ENCODE data around the gene ZNF529.
A peak's percentile ranks its signal among the peaks of the same experiment; 100 is the strongest.
"Not testable (repeated sequence)": the region's sequence is repeated elsewhere in the genome, so short reads cannot be mapped to it uniquely, and the experiment has no call there.

Gene ZNF529

DNA sequence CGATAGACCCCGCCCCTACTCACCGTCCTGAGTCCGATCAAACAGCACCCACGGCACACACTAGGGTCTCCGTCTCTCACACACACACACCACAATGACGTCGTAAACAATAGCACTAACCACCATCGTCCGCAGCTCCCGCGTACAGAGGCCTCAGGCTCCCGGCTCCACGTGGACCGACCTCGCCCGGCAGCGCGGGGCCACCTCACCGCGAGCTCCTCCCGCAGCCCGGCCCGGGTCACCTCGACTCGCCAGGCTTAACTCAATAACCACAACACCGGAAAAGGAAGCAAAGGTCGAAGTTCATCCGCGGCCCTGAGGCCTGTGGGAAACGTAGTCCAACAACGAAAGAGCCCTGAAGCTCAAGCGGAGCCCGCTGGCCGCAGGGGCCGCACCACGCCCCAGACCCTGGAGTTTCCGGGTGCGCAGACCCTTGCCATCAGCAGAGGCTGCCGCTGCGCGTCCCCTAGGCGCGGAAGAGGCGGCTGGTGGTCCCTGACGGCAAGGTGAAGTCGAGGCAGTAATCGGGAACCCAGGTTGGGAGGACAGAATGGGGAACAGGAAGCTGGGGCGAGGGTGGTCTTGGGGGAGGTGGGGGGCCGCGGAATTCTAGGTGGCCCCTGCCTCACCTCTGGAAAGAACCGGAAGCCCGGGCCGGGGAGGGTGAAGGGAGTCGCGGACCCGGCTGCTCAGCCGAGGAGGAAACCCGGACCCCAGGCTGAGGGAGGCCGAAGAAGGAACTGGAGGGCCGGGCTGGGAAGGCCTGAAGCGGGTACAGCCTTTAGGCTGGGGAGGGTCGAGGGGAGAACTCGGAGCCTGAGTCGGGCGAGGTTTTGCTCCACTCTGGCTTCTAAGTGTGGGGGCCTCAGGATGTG lies at the start of gene ZNF529:
Gene ZNF529 (minus strand): TSS at position 273 of the 875 bp plus-strand sequence. CDS start 946 bp downstream, outside the sequence.
- peak; percentile 70 for DNase-seq (ENCODE audit: low read depth)

DNA sequence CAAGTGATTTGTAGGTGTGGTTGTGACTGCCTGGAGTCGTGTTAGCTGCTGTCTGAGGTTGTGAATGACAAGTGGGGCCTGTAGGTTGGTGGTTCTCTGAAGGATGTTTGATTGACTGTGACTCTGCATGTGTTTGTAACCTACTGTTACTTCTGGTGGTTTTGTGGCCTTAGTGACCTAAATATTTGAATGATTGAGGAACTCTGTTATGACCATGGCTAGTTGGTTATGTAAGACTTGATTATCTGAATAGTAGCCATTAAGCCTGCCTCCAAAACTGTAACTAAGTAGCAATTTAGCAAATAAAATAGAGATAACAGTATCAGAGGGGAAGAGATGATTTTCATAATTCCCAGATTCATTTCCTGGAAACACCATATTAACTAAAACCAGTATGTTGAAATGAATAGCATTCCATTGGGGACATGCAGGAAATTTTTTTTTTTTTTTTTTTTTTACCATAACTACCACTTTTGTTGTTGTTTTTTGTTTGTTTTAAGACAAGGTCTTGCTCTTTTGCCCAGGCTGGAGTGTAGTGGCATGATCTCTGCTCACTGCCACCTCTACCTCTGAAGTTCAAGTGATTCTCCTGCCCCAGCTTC lies 32.9 kb upstream of the ZNF529 start:
- DNase-seq (ENCODE audit: low read depth): no peak

DNA sequence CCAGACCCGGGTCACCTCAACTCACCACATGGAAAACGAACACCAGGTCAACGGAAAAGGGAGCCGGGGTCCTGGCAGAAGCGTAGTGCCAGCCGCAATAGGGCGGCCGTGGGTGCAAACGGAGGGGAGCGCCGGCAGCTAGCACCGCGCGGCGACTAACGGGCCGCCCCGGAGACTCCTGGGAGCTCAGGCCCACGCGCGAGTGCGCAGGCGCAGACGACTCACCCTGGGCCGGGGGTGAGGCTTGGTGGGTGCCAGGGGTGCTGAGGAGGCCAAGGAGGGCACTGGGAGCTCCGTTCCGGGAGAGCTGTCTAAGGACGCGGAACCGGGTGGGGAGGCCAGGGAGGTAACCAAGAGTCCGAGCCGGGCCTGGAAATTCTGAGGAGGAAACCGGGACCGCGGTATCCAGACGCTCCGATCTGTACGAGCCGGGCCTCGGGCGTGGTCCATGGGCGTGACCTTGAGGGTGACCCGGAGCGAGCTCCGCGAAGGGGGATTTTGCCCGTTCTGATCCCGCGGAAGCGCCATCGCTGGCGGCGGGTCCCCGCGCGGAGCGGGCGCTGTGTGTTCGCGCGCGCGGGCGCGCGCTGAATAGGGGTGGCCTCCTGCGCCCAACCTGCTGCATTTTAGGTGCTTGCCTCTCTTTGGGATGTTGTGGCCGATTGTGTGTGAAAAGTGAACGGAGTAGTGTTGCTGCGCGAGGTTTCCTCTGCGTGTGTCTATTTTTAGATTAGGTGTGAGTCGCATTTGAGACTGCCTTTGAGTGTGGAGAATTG lies 32.2 kb upstream of the ZNF529 start, which contains the start of gene ZNF382:
Gene ZNF382 (plus strand): TSS at position 213 of the 776 bp plus-strand sequence. CDS start 4,602 bp downstream, outside the sequence.
- peak; percentile 78 for DNase-seq (ENCODE audit: low read depth)

DNA sequence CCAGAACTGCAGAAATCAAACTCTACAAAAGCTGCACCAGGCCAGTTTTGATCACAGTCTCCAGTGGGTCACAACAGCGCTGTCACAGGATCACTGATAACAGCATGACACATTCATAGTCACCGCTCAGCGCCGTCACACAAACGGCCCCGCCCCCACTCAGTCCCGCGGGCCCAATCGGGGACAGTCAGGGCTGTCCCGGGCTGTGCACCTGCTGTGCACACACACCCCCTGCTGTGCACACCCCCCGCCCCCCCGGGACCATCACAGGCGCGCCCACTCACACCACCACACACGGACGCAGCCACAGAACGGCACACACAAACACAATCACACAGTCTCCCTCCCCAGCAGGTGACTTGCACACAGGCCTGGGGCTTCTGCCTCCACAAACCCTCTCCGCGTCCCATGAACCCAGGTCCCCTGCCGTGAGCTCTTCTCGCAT lies 31.6 kb upstream of the ZNF529 start:
- peak; percentile 78 for DNase-seq (ENCODE audit: low read depth)

DNA sequence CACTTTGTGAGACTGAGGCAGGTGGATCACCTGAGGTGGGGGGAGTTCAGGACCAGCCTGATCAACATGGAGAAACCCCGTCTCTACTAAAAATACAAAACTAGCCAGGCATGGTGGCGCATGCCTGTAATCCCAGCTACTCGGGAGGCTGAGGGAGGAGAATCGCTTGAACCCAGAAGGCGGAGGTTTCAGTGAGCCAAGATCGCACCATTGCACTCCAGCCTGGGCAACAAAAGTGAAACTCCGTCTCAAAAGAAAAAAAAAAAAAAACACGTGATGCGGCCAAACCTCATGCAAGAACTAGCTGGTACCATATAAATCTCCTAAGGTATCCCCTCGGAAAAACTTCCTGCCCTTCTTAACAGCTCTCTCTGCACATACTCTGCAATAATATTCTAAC lies 29.6 kb upstream of the ZNF529 start:
- DNase-seq (ENCODE audit: low read depth): not testable (repeated sequence)

DNA sequence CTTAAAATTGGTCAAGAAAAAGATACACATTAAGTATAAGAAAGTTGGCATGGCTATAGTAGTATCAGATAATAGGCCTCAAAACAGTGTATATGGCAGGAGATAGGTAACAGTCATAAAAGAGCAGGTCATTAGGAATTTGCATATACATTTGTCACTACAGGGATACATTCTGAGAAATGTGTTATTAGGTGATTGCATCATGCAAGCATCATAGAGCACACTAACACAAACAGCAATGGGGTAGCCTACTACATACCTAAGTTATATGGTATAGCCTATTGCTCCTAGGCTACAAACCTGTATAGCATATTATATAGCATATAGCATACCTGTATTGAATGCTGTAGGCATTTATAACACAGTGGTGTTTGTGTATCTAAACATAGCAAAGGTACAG lies 6.2 kb upstream of the ZNF529 start:
- no peak for DNase-seq (ENCODE audit: low read depth)

DNA sequence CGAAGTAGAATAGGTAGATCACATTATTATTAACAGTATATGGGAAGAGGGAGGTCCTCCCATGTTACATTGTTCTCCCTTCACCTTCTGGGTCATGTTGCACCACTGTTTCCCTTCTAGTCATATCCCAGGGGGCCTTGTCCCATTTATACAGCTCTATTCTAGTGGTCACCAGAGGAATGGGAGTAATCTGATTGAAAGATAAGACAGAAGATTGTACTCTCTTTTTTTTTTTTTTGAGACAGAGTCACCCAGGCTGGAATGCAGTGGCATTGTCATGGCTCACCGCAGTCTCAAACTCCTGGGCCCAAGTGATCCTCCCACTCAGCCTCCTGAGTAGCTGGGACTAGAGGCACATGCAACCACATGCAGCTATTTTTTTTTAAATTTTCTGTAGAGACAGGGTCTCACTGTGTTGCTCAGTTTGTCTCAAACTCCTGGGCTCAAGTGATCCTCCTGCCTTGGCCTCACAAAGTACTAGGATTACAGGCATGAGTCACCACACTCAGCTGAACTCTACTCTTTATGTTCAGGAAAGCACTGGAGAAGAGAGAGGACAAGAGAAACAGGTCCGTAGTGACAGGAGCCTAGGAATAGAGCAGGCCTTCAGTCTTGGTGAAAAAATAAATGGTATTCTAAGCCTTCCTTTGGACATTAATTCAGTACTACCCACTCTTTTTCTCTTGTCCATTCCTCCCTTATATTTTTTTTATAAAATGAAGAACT lies 4.3 kb upstream of the ZNF529 start:
- no peak for DNase-seq (ENCODE audit: low read depth)

DNA sequence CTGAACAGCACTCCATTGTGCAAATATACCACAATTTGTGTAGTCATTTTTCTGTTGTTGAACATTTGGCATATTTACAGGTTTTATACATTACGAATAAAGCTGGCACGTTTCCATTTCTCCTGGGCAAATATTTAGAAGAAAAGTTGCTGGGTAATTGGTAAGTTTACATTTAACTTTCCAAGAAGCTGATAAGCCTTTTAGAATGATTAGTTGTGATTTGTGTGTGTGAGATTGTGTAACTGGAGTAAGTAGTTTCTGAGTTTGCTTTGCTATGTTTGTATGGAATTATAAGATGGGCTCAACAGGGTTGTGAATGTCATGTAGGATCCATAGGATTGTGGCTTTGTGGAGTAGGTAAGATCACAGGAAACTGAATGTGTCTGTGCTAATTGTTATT lies 1.6 kb upstream of the ZNF529 start:
- DNase-seq (ENCODE audit: low read depth): no peak

DNA sequence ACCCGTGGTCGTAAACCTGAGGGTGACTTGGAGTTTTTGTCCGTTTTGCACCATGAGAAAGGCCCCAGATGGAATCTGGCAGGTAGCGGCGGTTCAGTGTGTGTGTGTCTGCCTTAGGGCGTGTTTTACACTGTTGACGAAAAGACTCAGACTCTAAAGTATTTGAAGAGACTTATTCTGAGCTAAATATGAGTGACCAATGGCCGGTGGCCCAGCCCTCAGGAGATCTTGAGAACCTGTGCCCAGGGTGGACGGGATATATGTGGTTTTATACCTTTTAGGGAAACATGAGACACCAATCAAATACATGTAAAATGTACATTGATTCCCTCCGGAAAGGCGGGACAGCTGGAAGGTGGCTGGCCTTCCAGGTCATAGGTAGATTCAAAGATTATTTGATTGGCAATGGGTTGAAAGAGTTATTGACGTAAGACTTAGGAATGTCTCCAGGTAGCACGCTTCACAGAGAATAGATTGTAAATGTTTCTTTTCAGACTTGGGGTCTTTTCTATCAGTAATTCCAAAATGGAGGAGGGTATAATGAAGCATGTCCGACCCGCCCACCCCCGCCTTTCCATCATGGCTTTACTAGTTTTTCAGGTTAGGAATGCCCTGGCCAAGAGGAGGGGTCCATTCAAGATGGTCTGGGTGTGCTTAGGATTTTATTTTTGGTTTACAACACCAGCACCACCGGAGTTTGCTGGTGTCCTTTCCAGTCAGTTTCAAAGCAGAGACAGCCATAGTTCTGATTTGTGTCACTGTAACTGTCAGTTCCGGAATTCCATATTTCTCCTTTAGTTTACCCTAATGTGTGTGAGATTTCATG lies 1.0 kb upstream of the ZNF529 start:
- no peak for DNase-seq (ENCODE audit: low read depth)

DNA sequence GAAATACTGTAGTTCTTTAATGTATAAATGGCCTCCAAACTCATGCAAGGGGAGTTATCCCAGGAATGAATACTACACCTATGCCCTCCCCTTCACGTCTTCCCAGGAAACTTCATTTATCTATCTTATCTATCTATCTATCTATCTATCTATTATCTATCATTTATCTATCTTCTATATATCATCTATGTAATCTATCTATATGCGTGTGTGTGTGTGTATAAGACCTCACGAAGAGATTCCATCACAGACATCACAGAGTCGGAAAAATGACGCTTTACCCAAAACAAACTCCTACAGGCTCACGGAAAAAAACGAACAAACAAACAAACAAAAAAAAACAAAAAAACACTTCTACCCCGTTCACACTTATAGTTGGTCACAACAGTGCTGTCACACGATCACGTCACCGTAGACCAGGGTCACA lies 486 bp downstream of the ZNF529 start:
- no peak for DNase-seq (ENCODE audit: low read depth)

DNA sequence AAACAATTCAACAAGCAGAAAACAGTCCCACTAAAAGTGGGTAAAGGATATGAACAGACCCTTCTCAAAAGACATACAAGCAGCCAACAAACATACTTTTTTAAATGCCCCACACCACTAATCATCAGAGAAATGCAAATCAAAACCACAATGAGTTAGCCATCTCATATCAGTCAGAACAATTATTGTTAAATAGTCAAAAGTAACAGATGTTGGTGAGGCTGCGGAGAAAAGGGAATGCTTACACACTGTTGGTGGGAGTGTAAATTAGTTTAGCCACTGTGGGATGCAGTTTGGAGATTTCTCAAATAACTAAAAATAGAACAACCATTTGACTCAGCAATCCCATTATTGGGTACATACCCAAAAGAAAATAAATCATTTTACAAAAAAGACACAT lies 8.7 kb downstream of the ZNF529 start:
- DNase-seq (ENCODE audit: low read depth): no peak

DNA sequence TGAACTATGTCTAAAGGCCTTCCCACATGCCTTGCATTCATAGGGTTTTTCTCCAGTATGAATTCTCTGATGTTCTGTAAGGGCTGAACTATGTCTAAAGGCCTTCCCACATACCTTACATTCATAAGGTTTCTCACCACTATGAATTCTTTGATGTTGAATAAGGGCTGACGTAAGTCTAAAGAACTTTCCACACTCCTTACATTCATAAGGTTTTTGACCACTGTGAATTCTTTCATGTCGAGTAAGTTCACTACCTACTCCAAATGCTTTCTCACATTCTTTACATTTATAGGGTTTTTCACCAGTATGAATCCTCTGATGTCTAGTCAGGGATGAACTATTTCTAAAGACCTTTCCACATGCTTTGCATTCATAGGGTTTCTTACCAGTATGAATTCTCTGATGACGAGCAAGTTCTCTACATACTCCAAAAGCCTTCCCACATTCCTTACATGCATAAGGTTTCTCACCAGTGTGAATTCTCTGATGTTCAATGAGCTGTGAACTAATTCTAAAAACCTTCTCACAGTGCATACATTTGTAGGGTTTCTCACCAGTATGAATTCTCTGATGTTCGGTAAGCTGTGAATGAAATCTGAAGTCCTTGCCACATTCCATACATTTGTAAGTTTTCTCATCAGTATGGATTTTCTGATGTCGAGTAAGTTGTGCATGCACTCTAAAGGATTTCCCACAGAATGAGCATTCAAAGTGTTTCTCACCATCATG lies 25.9 kb downstream of the ZNF529 start:
- DNase-seq (ENCODE audit: low read depth): no peak

DNA sequence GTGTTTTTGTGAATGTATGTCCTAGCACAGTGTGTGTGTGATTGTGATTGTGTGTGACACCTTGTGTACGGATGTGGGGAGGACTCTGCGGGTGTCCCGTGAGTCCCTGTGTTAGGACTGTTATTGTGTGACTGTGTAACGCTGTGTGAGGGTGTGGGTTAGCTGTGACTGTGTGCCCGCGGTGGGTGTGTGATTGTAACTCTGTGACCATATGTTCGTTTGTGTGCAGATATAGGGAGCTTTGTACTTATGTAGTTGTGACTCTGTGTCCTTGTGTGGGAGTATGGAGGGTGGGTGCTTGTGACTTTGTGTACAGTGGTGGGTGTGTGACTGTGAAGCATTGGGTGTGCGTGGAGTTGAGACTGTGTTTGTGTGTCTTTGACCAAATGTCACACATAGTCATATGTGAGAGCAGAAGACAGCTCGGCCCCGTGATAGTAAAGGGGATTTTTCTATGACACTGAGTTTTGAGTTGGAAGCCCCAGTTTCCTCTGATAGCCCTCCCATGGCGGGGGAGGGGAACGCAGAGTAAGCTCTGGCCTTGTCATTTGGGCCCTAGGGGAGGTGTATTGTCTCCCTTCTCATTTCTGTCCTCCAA lies 44.1 kb downstream of the ZNF529 start:
- DNase-seq (ENCODE audit: low read depth): peak; percentile 0

DNA sequence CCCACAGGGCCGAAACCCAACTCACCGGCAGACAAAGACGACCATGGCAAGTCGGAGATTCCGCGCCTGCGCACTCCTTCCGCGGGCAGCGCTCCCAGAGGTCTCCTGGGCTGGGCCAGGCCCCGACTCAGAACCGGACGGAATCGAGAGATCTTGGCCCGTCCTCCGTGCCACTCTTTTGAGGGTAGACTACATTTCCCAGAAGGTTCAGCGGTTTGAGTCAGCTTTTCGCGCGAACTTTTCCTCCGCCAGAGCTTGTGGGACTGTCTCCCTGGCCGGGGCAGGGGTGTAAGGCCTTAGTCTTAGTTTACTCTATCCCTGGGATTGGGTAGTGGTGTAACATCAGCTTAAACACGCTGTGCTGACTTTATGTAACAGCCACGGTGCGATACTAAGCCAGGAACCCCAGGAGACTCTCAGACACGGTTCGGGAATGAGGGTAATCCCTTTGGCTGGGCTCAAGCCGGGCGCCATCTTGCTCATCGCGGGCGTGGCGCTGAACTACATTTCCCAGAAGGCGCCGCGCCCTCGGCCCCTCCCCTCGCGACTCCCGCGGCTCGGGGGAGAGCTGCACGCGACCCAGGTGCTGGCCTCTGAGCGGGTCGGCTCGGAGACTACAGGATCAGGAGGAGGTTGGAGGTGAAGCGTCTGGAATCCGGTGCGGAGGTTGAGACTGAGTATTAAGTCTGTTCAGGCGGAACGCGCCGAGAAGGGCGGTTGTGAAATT lies 44.7 kb downstream of the ZNF529 start, which contains the start of gene ZNF260:
Gene ZNF260 (minus strand): TSS at position 78 of the 727 bp plus-strand sequence. CDS start 13,033 bp downstream, outside the sequence.
- peak; percentile 92 for DNase-seq (ENCODE audit: low read depth)

DNA sequence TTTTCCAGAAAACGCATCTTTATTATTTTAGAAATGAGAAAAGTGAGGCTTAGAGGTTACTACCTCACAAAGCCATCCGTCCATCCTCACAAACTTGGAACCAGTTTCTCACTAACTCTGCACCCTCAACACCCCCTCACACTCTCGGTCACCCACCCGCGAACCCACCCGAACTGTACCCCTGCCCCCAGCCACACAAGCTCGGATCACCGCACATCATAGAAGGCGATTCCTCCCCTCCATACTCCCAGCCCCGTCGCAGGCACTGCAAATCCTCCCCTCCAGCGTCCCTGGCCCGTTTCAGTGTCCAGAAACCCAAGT lies 45.3 kb downstream of the ZNF529 start:
- no peak for DNase-seq (ENCODE audit: low read depth)

DNA sequence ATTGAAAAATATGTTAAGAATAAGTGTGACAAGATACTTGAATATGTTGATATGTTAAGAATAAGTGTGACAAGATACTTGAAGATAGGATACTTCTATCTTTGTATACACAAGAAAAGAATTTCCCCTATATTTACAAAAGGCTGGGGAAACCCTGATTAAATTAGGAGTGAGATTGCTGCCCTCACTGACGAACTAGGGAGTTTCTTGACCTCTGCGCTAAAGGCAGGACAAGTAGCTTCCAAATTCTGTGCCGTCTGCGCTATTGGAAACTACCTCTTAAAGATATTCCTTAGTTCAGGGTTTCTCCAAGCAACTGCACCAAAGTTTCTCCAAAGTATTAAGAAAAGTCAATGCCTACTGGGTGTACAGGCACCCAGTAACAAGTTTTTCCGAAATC lies 45.8 kb downstream of the ZNF529 start:
- no peak for DNase-seq (ENCODE audit: low read depth)

DNA sequence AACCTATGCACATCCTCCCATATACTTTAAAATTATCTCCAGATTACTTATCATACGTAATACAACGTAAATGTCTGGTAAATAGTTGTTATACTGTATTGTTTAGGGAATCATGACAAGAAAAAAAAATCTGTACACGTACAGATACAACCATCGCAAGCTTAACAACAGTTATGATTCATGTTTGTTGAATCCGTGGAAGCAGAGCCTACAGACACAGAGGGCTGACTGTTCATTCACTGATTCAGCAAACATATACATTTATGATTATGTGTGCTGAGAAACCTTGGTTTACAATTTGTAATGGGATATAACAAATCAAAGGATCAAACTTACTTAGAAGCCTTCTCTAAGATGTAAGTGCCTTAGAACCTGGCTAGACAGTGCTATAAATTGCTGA lies 46.5 kb downstream of the ZNF529 start:
- no peak for DNase-seq (ENCODE audit: low read depth)

DNA sequence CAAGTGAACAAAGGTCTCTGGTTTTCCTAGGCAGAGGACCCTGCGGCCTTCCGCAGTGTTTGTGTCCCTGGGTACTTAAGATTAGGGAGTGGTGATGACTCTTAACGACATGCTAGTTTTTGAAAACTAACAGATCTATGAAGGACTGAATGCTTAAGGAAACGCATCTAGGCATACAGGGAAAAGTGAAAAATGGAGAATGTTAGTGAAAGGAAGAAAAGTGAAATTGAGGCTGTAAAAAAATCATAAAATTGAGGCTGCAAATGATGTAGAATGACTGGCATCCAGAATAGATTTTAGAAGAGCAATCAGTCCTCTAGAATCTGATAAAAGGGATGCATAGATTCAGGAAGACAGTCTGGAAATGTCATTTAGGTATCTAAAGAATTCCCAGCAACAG lies 48.5 kb downstream of the ZNF529 start:
- DNase-seq (ENCODE audit: low read depth): no peak

DNA sequence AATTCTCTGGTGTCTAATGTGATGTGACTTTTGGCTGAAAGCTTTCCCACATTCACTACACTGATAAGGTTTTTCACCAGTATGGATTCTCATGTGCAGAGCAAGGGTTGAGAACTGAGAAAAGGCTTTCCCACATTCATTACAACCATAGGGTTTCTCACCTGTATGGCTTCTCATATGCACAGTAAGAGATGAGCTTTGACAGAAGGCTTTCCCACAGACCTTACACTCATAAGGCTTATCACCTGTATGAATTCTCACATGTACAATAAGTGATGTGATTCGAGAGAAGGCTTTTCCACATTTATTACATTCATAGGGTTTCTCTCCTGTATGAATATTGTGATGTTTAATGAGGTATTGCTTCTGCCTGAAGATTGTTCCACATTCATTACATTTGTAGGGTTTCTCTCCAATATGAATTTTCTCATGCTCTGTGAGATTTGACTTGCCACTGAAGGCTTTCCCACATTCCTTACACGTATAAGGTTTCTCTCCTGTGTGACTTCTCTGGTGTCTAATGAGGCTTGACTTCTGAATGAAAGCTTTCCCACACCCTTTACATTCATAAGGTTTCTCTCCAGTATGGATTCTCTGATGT lies 59.0 kb downstream of the ZNF529 start:
- DNase-seq (ENCODE audit: low read depth): no peak

Data from stimulated activated CD8-positive, alpha-beta memory T cell treated with anti-CD3 and anti-CD28 coated beads, Interleukin-7, amount 100 ng/mL, for 24 hours (primary cell).